ENCODE measurements around the gene E4F1. TPM values are rescaled to one million over a fixed set of nuclear protein-coding genes. Genes with fewer than 3 reads are reported as not detected.
"Not testable (repeated sequence)": the region's sequence is repeated elsewhere in the genome, so short reads cannot be mapped to it uniquely, and the experiment has no call there.

Gene E4F1
- total RNA-seq, 1 experiment from 2014 or later, result 59.4 TPM

GRCh38 chr16:2203119-2203688, 20.2 kb upstream of the E4F1 start:
- in situ Hi-C loops (cut with HindIII; ENCODE audit: low sequenced_read_pairs); DNase-seq (ENCODE audit: low spot score): not testable (repeated sequence)

- no peak for DNase-seq (ENCODE audit: low spot score)
- in situ Hi-C loops (cut with HindIII; ENCODE audit: low sequenced_read_pairs), result no loop called here
Measured at GRCh38 chr16:2204416-2205103, 18.8 kb upstream of the E4F1 start.

GRCh38 chr16:2205104-2205966, 18.1 kb upstream of the E4F1 start, which contains the start of gene MLST8:
MLST8 (plus strand) TSS chr16:2205454; CDS start chr16:2206086, 632 bp downstream.
- in situ Hi-C loops (cut with HindIII; ENCODE audit: low sequenced_read_pairs), result no loop called here
- DNase-seq (ENCODE audit: low spot score), result peak; percentile 84

- DNase-seq (ENCODE audit: low spot score), result no peak
- in situ Hi-C loops (cut with HindIII; ENCODE audit: low sequenced_read_pairs), result no loop called here
Measured at GRCh38 chr16:2205967-2206313, 17.5 kb upstream of the E4F1 start.

GRCh38 chr16:2206420-2206779, 17.0 kb upstream of the E4F1 start:
- no peak for DNase-seq (ENCODE audit: low spot score)
- in situ Hi-C loops (cut with HindIII; ENCODE audit: low sequenced_read_pairs), result no loop called here

- peak; percentile 47 for DNase-seq (ENCODE audit: low spot score)
- in situ Hi-C loops (cut with HindIII; ENCODE audit: low sequenced_read_pairs), result no loop called here
Measured at GRCh38 chr16:2206780-2207433, 16.5 kb upstream of the E4F1 start.

- in situ Hi-C loops (cut with HindIII; ENCODE audit: low sequenced_read_pairs), result no loop called here
- DNase-seq (ENCODE audit: low spot score), result no peak
Measured at GRCh38 chr16:2207872-2208271, 15.5 kb upstream of the E4F1 start.

- in situ Hi-C loops (cut with HindIII; ENCODE audit: low sequenced_read_pairs), result no loop called here
Measured at GRCh38 chr16:2208308-2208707, 15.1 kb upstream of the E4F1 start.

GRCh38 chr16:2208772-2209171, 14.6 kb upstream of the E4F1 start:
- in situ Hi-C loops (cut with HindIII; ENCODE audit: low sequenced_read_pairs), result no loop called here
- no peak for DNase-seq (ENCODE audit: low spot score)

More at GRCh38 chr16:2208308-2208707, 15.1 kb upstream of the E4F1 start:
- DNase-seq (ENCODE audit: low spot score), result no peak

GRCh38 chr16:2209258-2210008, 14.0 kb upstream of the E4F1 start:
- no peak for DNase-seq (ENCODE audit: low spot score)
- in situ Hi-C loops (cut with HindIII; ENCODE audit: low sequenced_read_pairs), result no loop called here

- in situ Hi-C loops (cut with HindIII; ENCODE audit: low sequenced_read_pairs), result no loop called here
- DNase-seq (ENCODE audit: low spot score), result no peak
Measured at GRCh38 chr16:2210009-2210332, 13.4 kb upstream of the E4F1 start.

- no peak for DNase-seq (ENCODE audit: low spot score)
- in situ Hi-C loops (cut with HindIII; ENCODE audit: low sequenced_read_pairs), result no loop called here
Measured at GRCh38 chr16:2210386-2211365, 12.7 kb upstream of the E4F1 start, which contains the start of gene BRICD5. BRICD5 (minus strand) TSS chr16:2210863; CDS start chr16:2210833, 30 bp downstream.

GRCh38 chr16:2211923-2212347, 11.5 kb upstream of the E4F1 start:
- in situ Hi-C loops (cut with HindIII; ENCODE audit: low sequenced_read_pairs), result no loop called here
- DNase-seq (ENCODE audit: low spot score), result no peak

- DNase-seq (ENCODE audit: low spot score), result peak; percentile 82
- in situ Hi-C loops (cut with HindIII; ENCODE audit: low sequenced_read_pairs), result no loop called here
Measured at GRCh38 chr16:2212362-2213324, 10.7 kb upstream of the E4F1 start.

GRCh38 chr16:2213817-2214718, 9.3 kb upstream of the E4F1 start:
- no peak for DNase-seq (ENCODE audit: low spot score)
- in situ Hi-C loops (cut with HindIII; ENCODE audit: low sequenced_read_pairs), result no loop called here

GRCh38 chr16:2214719-2214968, 8.7 kb upstream of the E4F1 start, which contains the start of gene PGP:
PGP (minus strand) TSS chr16:2214840; CDS start chr16:2214777, 63 bp downstream.
- no peak for DNase-seq (ENCODE audit: low spot score)

More at GRCh38 chr16:2214719-2214968, 8.7 kb upstream of the E4F1 start, which contains the start of gene PGP:
- in situ Hi-C loops (cut with HindIII; ENCODE audit: low sequenced_read_pairs), result no loop called here

Data from G401 (cell line).